Measurements from ENCODE around the gene KCNQ1OT1.

The KCNQ1OT1 gene

GRCh38 chr11:2576111-2576510 is 123.7 kb downstream of the KCNQ1OT1 start:
- ChIA-PET POLR2A (no interaction called here), CTCF (interaction anchor here (0.6 kb wide), 1 partner anchor 72 kb away, joined by 3 read pairs; no protein-coding TSS in a partner anchor)
- TF ChIP-seq ZNF211 (tag by site-specific recombination; IDR thresholded peaks at IDR 0.05; ENCODE audit: low read depth) (no peak), ZNF114 (tag by site-specific recombination; IDR thresholded peaks at IDR 0.05) (no peak), ZNF174 (tag by site-specific recombination; IDR thresholded peaks at IDR 0.05) (no peak), ZNF707 (tag by site-specific recombination; IDR thresholded peaks at IDR 0.05) (no peak), INSM2 (tag by site-specific recombination; IDR thresholded peaks at IDR 0.05) (no peak), ZNF175 (tag by site-specific recombination; IDR thresholded peaks at IDR 0.05) (no peak), BCL11B (tag by site-specific recombination; IDR thresholded peaks at IDR 0.05; ENCODE audit: low read depth) (no peak)
- H3K27ac ChIP-seq (ENCODE audit: extremely low read depth, low read depth, low read length): no peak overlapping the region
- no peaks in the 10 kb centered on the region for H3K9me3 ChIP-seq (ENCODE audit: control insufficient read depth, insufficient read depth, low read depth, low read length)
- no peaks in the 10 kb centered on the region for H3K4me1 ChIP-seq (ENCODE audit: control insufficient read depth, insufficient read depth, low read length)
- no peak overlapping the region for H3K4me3 ChIP-seq (ENCODE audit: low read depth, low read length)
- H3K36me3 ChIP-seq (ENCODE audit: control insufficient read depth in 2 of 2, insufficient read depth in 1 of 2, low read length in 2 of 2): no peaks in the 10 kb centered on the region

- no peak overlapping the region for H3K27ac ChIP-seq (ENCODE audit: extremely low read depth, low read depth, low read length)
- POLR2A ChIA-PET: no interaction called here
- H3K9me3 ChIP-seq (ENCODE audit: control insufficient read depth, insufficient read depth, low read depth, low read length): no peaks in the 10 kb centered on the region
- no peak overlapping the region for H3K4me3 ChIP-seq (ENCODE audit: low read depth, low read length)
- no peaks in the 10 kb centered on the region for H3K4me1 ChIP-seq (ENCODE audit: control insufficient read depth, insufficient read depth, low read length)
- no peaks in the 10 kb centered on the region for H3K36me3 ChIP-seq (ENCODE audit: control insufficient read depth in 2 of 2, insufficient read depth in 1 of 2, low read length in 2 of 2)
- no peak for TF ChIP-seq HOXD13 (CRISPR knock-in tag; IDR thresholded peaks at IDR 0.05; ENCODE audit: borderline replicate concordance)
- TF ChIP-seq PRDM2 (tag by site-specific recombination; IDR thresholded peaks at IDR 0.05; ENCODE audit: borderline replicate concordance): no peak
- no peak for TF ChIP-seq ZNF707 (tag by site-specific recombination; IDR thresholded peaks at IDR 0.05)
- TF ChIP-seq SCRT2 (tag by site-specific recombination; IDR thresholded peaks at IDR 0.05): no peak
- no peak for TF ChIP-seq TSHZ1 (tag by site-specific recombination; IDR thresholded peaks at IDR 0.05; ENCODE audit: borderline replicate concordance)
- no peak for TF ChIP-seq ZNF302 (tag by site-specific recombination; IDR thresholded peaks at IDR 0.05; ENCODE audit: low read depth)
- TF ChIP-seq ZNF23 (tag by site-specific recombination; IDR thresholded peaks at IDR 0.05; ENCODE audit: borderline replicate concordance): no peak
- TF ChIP-seq ZNF521 (tag by site-specific recombination; IDR thresholded peaks at IDR 0.05): no peak
- no peak for TF ChIP-seq ZNF449 (tag by site-specific recombination; IDR thresholded peaks at IDR 0.05)
- TF ChIP-seq KLF7 (tag by site-specific recombination; IDR thresholded peaks at IDR 0.05; ENCODE audit: borderline replicate concordance): no peak
- TF ChIP-seq ZNF776 (tag by site-specific recombination; IDR thresholded peaks at IDR 0.05; ENCODE audit: borderline replicate concordance): no peak
- no peak for TF ChIP-seq GLIS2 (tag by site-specific recombination; IDR thresholded peaks at IDR 0.05)
- no peak for TF ChIP-seq ZNF404 (tag by site-specific recombination; IDR thresholded peaks at IDR 0.05)
- TF ChIP-seq ZNF654 (tag by site-specific recombination; IDR thresholded peaks at IDR 0.05; ENCODE audit: low read depth): no peak
- CTCF ChIA-PET: interaction anchor here (0.6 kb wide), 1 partner anchor 71 kb away, joined by 3 read pairs; no protein-coding TSS in a partner anchor
Observed at GRCh38 chr11:2575591-2576051, 124.2 kb downstream of the KCNQ1OT1 start.

Data from HEK293 (cell line).